ENCODE measurements around the gene IQCE. TPM values are rescaled to one million over a fixed set of nuclear protein-coding genes. Genes with fewer than 3 reads are reported as not detected.

The IQCE gene
- total and polyA plus RNA-seq, 2 donors from 2014 or later: 6.1 to 27.8 TPM

DNA sequence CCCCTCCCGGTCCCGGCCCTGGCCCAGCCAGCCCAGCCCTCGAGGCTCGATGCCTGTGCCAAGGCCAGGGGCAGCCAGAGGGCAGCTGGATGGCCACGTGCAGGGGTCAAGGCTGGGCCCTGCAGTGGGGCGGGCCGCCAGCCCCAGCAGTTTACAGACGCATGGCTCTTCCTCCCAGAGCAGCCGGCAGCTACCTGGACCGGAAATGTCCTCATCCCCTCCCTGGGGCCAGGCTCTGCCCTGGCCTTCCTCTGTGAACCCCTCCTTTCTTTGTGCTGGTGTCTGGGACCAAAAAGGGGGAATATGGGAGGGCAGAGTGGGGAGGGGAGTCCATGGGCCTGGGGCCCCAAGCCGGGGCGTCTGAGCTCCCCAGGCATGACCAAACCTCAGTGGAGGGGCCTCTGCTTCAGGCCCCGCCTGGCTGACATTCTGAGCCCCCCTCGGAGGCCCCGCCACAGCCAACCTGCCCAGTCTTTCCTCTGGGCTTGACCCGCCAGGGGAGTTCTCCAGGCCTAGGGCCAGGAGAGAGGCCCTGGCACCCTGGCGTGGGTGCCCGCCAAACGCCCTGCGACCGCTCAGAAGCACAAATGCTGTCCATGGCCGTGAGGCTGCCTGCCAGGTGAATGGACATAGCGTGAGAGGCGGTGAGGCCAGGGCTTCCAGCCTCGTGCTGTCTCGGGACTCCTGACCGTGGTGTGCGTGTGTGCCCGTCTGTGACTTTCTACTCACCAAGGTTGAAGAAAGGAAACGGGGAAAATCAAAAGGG lies 104.5 kb downstream of the IQCE start:
- TF ChIP-seq, protein P1, sequence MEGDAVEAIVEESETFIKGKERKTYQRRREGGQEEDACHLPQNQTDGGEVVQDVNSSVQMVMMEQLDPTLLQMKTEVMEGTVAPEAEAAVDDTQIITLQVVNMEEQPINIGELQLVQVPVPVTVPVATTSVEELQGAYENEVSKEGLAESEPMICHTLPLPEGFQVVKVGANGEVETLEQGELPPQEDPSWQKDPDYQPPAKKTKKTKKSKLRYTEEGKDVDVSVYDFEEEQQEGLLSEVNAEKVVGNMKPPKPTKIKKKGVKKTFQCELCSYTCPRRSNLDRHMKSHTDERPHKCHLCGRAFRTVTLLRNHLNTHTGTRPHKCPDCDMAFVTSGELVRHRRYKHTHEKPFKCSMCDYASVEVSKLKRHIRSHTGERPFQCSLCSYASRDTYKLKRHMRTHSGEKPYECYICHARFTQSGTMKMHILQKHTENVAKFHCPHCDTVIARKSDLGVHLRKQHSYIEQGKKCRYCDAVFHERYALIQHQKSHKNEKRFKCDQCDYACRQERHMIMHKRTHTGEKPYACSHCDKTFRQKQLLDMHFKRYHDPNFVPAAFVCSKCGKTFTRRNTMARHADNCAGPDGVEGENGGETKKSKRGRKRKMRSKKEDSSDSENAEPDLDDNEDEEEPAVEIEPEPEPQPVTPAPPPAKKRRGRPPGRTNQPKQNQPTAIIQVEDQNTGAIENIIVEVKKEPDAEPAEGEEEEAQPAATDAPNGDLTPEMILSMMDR (IDR thresholded peaks at IDR 0.05; ENCODE audit: borderline replicate concordance, extremely low read depth, insufficient read depth): no peak
- no peak overlapping the region for H3K9ac ChIP-seq (ENCODE audit: low read length in 3 of 3)
- DNase-seq: peak in 3 of 5 donors; percentile 17 to 85 (median 65)
- intact Hi-C loops (cut with DNase I): no loop called here
- no peaks in the 10 kb centered on the region for H3K9me3 ChIP-seq (ENCODE audit: control insufficient read depth in 2 of 3, insufficient read depth in 1 of 3, low read length in 3 of 3)
- no peaks in the 10 kb centered on the region for H3K36me3 ChIP-seq (ENCODE audit: control insufficient read depth in 2 of 3, insufficient read depth in 3 of 3, low read length in 3 of 3)
- peaks cover 0 to 14% (median 5%) of the 10 kb centered on the region in 3 donors for H3K4me1 ChIP-seq (ENCODE audit: control insufficient read depth in 2 of 3, insufficient read depth in 2 of 3, low read depth in 1 of 3, low read length in 3 of 3)
- no peak for FAIRE-seq
- H3K27ac ChIP-seq (ENCODE audit: low read depth in 2 of 2, low read length in 2 of 2): peak overlapping the region in 1 of 2 donors; percentile 71
- H3K27me3 ChIP-seq (ENCODE audit: control insufficient read depth, insufficient read depth, low read length): no peaks in the 10 kb centered on the region
- H3K4me3 ChIP-seq (ENCODE audit: low read length in 3 of 3): no peak overlapping the region

GRCh38 chr7:2663960-2664359 lies 105.2 kb downstream of the IQCE start:
- Histone ChIP-seq H3K4me1 (ENCODE audit: control insufficient read depth in 2 of 3, insufficient read depth in 2 of 3, low read depth in 1 of 3, low read length in 3 of 3) (peaks cover 0 to 14% (median 5%) of the 10 kb centered on the region in 3 donors), H3K9ac (ENCODE audit: low read length in 3 of 3) (no peak overlapping the region), H3K4me3 (ENCODE audit: low read length in 3 of 3) (no peak overlapping the region), H3K36me3 (ENCODE audit: control insufficient read depth in 2 of 3, insufficient read depth in 3 of 3, low read length in 3 of 3) (no peaks in the 10 kb centered on the region), H3K27me3 (ENCODE audit: control insufficient read depth, insufficient read depth, low read length) (no peaks in the 10 kb centered on the region), H3K9me3 (ENCODE audit: control insufficient read depth in 2 of 3, insufficient read depth in 1 of 3, low read length in 3 of 3) (no peaks in the 10 kb centered on the region), H3K27ac (ENCODE audit: low read depth in 2 of 2, low read length in 2 of 2) (peak overlapping the region in 1 of 2 donors; percentile 32)
- intact Hi-C loops (cut with DNase I): no loop called here
- TF ChIP-seq, protein P1 (IDR thresholded peaks at IDR 0.05; ENCODE audit: borderline replicate concordance, extremely low read depth, insufficient read depth): no peak
- FAIRE-seq: no peak
- DNase-seq: peak in 1 of 5 donors; percentile 67

Small RNA genes lying within 50 kb of the gene (microRNA-seq; reads per million reads assigned to microRNA genes)
- not detected for gene MIR4648

Other genes with a start within 250 kb of the IQCE start
- 38.6 TPM for gene SNX8, start 244.5 kb upstream of the IQCE start, total RNA-seq
- gene SNX8, start 244.5 kb upstream of the IQCE start, polyA plus RNA-seq (ENCODE audit: insufficient read depth, low read depth, low replicate concordance): 28.7 TPM
- gene EIF3B, start 204.2 kb upstream of the IQCE start, total RNA-seq: 107 TPM
- gene EIF3B, start 204.2 kb upstream of the IQCE start, polyA plus RNA-seq (ENCODE audit: insufficient read depth, low read depth, low replicate concordance): 65.5 TPM
- 25.6 TPM for gene CHST12, start 155.4 kb upstream of the IQCE start, total RNA-seq
- 16.3 TPM for gene CHST12, start 155.4 kb upstream of the IQCE start, polyA plus RNA-seq (ENCODE audit: insufficient read depth, low read depth, low replicate concordance)
- not detected for gene GRIFIN, start 82.6 kb upstream of the IQCE start, total RNA-seq
- not detected for gene GRIFIN, start 82.6 kb upstream of the IQCE start, polyA plus RNA-seq (ENCODE audit: insufficient read depth, low read depth, low replicate concordance)
- 18.4 TPM for gene LFNG, start 39.2 kb upstream of the IQCE start, total RNA-seq
- gene LFNG, start 39.2 kb upstream of the IQCE start, polyA plus RNA-seq (ENCODE audit: insufficient read depth, low read depth, low replicate concordance): 5.0 TPM
- 23.7 TPM for gene BRAT1, start 3.5 kb upstream of the IQCE start, total RNA-seq
- 18.7 TPM for gene BRAT1, start 3.5 kb upstream of the IQCE start, polyA plus RNA-seq (ENCODE audit: insufficient read depth, low read depth, low replicate concordance)
- gene TTYH3, start 73.0 kb downstream of the IQCE start, total RNA-seq: 55.0 TPM
- gene TTYH3, start 73.0 kb downstream of the IQCE start, polyA plus RNA-seq (ENCODE audit: insufficient read depth, low read depth, low replicate concordance): 22.5 TPM
- gene AMZ1, start 129.2 kb downstream of the IQCE start, total RNA-seq: 0.16 TPM
- not detected for gene AMZ1, start 129.2 kb downstream of the IQCE start, polyA plus RNA-seq (ENCODE audit: insufficient read depth, low read depth, low replicate concordance)

Data from kidney (tissue), 14 donors.